ENCODE measurements around the gene LIMS1. TPM values are rescaled to one million over a fixed set of nuclear protein-coding genes. Genes with fewer than 3 reads are reported as not detected.
"Not testable (repeated sequence)": the region's sequence is repeated elsewhere in the genome, so short reads cannot be mapped to it uniquely, and the experiment has no call there.

Gene LIMS1
- total RNA-seq, 1 donor from 2014 or later, result 217 TPM

GRCh38 chr2:108719149-108720044, 185.1 kb downstream of the LIMS1 start, which contains the start of gene RANBP2:
TSS of gene RANBP2 (plus strand) at chr2:108719482. CDS start at chr2:108719607, 125 bp downstream.
- peak; percentile 98 to 99 for DNase-seq (ENCODE audit: low read depth in 2 of 2)

- not testable (repeated sequence) for DNase-seq (ENCODE audit: low read depth in 2 of 2)
Measured at GRCh38 chr2:108726048-108726447, 191.8 kb downstream of the LIMS1 start.

- DNase-seq (ENCODE audit: low read depth in 2 of 2), result not testable (repeated sequence)
Measured at GRCh38 chr2:108734656-108735055, 200.4 kb downstream of the LIMS1 start.

Other genes starting within 250 kb of the LIMS1 start
- gene SULT1C2, start 245.6 kb upstream of the LIMS1 start, total RNA-seq, result not detected in 2 replicates
- 108 and 114 TPM in 2 replicates for gene SULT1C4, start 156.5 kb upstream of the LIMS1 start, total RNA-seq
- gene GCC2, start 85.3 kb upstream of the LIMS1 start, total RNA-seq, result 11.8 and 11.9 TPM in 2 replicates
- gene RANBP2, start 185.0 kb downstream of the LIMS1 start, total RNA-seq, result 53.1 and 53.6 TPM in 2 replicates

All from dermis microvascular lymphatic vessel endothelial cell (primary cell).